ENCODE results near the gene INSYN2A. TPM values are rescaled to one million over a fixed set of nuclear protein-coding genes. Genes with fewer than 3 reads are reported as not detected.

INSYN2A gene
- total and polyA plus RNA-seq, 10 of the 15 experiments (the other 5 are each of a cell fraction or from before 2014, with no cell fraction given), result not detected

- in situ Hi-C loops (cut with MboI), result no loop called here
- Histone ChIP-seq H4K20me1 (ENCODE audit: control insufficient read depth, insufficient read depth) (no peaks in the 10 kb centered on the region), H3K4me3 (no peak overlapping the region), H2AFZ (ENCODE audit: control insufficient read depth, low read depth, low read length) (no peak overlapping the region), H3K9ac (ENCODE audit: control insufficient read depth, insufficient read depth, low read length) (no peak overlapping the region), H3K36me3 (ENCODE audit: control insufficient read depth in 2 of 2, insufficient read depth in 2 of 2, low read length in 1 of 2) (no peaks in the 10 kb centered on the region), H3K4me1 (ENCODE audit: control insufficient read depth, insufficient read depth, low read length) (no peaks in the 10 kb centered on the region), H3K4me2 (ENCODE audit: control insufficient read depth, insufficient read depth) (no peak overlapping the region), H3K27ac (ENCODE audit: control insufficient read depth, insufficient read depth) (no peak overlapping the region), H3K27me3 (replicated peaks in 1 of 2; ENCODE audit: control insufficient read depth in 2 of 2, insufficient read depth in 2 of 2, low read length in 1 of 2) (no peaks in the 10 kb centered on the region), H3K9me3 (replicated peaks; ENCODE audit: control insufficient read depth, insufficient read depth, low read length) (no peaks in the 10 kb centered on the region), H3K79me2 (ENCODE audit: control insufficient read depth, insufficient read depth, low read length) (no peaks in the 10 kb centered on the region)
- DNase-seq (ENCODE audit: low read depth, low spot score) (no peak), ATAC-seq (no peak), FAIRE-seq (no peak)
- ChIA-PET POLR2A (no interaction called here), CTCF (no interaction called here), RAD21 (ENCODE audit: unreplicated experiment) (no interaction called here), SMC1A (ENCODE audit: uncharacterized antibody, unreplicated experiment) (no interaction called here)
- intact Hi-C loops (cut with micrococcal nuclease; ENCODE audit: unreplicated experiment), result no loop called here
- TF ChIP-seq FOS (IDR thresholded peaks at IDR 0.05; ENCODE audit: borderline replicate concordance, extremely low read depth, insufficient read length), result no peak
- no peak for TF ChIP-seq USF2 (IDR thresholded peaks at IDR 0.05; ENCODE audit: borderline replicate concordance, low read depth, low read length)
- TF ChIP-seq E2F4 (IDR thresholded peaks at IDR 0.05; ENCODE audit: low read depth, low read length), result no peak
- TF ChIP-seq MEF2A (IDR thresholded peaks at IDR 0.05; ENCODE audit: insufficient read depth, low read depth, low read length), result no peak
- no peak for TF ChIP-seq POU2F2 (IDR thresholded peaks at IDR 0.05; ENCODE audit: borderline replicate concordance, low read depth, low read length)
- TF ChIP-seq RAD21 (IDR thresholded peaks at IDR 0.05; ENCODE audit: insufficient read depth, low read depth, low read length), result no peak
- TF ChIP-seq ETV6 (conservative IDR thresholded peaks at IDR 0.05 in 1 of 2, IDR thresholded peaks at IDR 0.05 in 1 of 2; ENCODE audit: borderline replicate concordance in 1 of 2, low read depth in 1 of 2), result no peak
- TF ChIP-seq ELK1 (IDR thresholded peaks at IDR 0.05; ENCODE audit: low read depth, low read length), result no peak
- TF ChIP-seq RAD51 (IDR thresholded peaks at IDR 0.05), result no peak
- no peak for TF ChIP-seq DPF2 (IDR thresholded peaks at IDR 0.05)
- TF ChIP-seq TAF1 (IDR thresholded peaks at IDR 0.05; ENCODE audit: borderline replicate concordance, low read depth, low read length), result no peak
- no peak for TF ChIP-seq BACH1 (IDR thresholded peaks at IDR 0.05; ENCODE audit: borderline replicate concordance)
- TF ChIP-seq SIX5 (IDR thresholded peaks at IDR 0.05; ENCODE audit: low read depth, low read length, severe bottlenecking), result no peak
- no peak for TF ChIP-seq KAT2A (conservative IDR thresholded peaks at IDR 0.05; ENCODE audit: control insufficient read depth, low read depth, low read length)
- TF ChIP-seq ZSCAN29 (IDR thresholded peaks at IDR 0.05), result no peak
- no peak for TF ChIP-seq ZBTB33 (IDR thresholded peaks at IDR 0.05)
- TF ChIP-seq FOXK2 (IDR thresholded peaks at IDR 0.05), result no peak
- TF ChIP-seq PML (IDR thresholded peaks at IDR 0.05; ENCODE audit: low read length), result no peak
- 10% methylated on average over 12 of the region's 12 CpGs for WGBS (ENCODE audit: insufficient coverage, insufficient replicate concordance, low lambda C conversion rate, missing lambda C conversion rate)
- no TSS peak for BruUV-seq (replicated peaks)
Observed at GRCh38 chr10:127228195-127228787, 31.9 kb upstream of the INSYN2A start.

All from GM12878 (cell line).